Stimulated activated CD4-positive, alpha-beta T cell treated with anti-CD3 and anti-CD28 coated beads, TNF-alpha, amount 100 ng/mL, for 4 hours (primary cell): ENCODE results near the gene CTXND1.
"Not testable (repeated sequence)": the region's sequence is repeated elsewhere in the genome, so short reads cannot be mapped to it uniquely, and the experiment has no call there.

Experiments used
- DNase-seq, 3 experiments: peaks; one replicate each; pipeline ENCODE4 v3.0.0-alpha.2; 2020; ENCODE audit warnings: low read depth in 3 of 3

Gene CTXND1

DNA sequence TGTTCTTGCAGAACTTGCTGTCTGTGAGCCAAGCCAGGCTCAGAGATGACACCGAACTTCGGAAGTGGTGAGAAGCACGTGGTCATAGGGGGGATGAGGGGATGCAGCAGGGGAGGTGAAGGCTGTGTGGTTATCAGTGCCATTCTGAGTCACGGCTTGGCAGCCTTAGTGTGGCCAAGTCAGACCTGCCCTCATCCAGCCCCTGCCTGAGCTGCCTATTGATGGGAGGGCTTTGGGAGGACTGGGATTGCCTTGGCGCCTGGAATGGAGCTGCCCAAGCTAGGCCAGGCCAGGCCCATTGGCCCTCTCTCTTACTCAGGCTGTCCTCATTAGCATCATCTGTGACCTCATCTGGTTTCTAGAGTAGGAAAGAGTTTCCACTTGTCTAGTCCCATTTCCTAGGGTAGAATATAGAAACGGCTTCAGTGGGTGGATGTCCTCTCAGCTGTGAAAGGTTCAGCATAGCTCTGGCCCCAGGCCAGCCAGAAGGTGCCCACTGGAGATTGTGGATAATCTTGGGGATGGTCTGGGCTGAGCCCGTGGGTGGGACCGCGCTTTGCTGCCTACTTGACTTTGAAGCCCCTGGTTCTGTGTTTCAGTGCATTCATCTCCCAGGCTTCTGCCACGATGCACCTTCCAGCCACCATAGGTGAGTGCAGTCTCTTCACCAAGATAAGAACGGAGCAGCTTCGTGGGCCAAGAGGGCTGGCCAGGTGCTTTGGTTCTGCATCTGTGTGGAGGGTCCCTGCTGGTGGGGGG lies 92.0 kb downstream of the CTXND1 start:
- DNase-seq, result no peak

DNA sequence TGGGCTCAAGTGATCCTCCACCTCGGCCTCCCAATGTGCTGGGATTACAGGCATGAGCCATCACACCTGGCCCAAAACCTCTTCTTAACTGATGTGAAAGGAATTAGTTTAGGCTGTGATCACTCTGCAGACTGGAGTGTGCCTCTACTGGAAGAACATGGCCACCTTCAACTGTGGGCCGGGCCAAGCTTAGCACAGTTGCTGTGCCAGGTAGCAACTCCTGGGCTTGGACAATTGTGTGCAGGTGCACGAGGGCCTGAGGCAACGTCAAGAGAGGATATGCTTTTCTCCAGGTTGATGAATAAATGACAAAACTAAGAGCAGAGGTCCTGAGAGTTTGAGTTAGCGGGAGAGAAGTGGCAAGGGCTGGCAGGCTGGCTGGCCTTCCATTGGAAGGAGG lies 92.7 kb downstream of the CTXND1 start:
- no peak for DNase-seq

DNA sequence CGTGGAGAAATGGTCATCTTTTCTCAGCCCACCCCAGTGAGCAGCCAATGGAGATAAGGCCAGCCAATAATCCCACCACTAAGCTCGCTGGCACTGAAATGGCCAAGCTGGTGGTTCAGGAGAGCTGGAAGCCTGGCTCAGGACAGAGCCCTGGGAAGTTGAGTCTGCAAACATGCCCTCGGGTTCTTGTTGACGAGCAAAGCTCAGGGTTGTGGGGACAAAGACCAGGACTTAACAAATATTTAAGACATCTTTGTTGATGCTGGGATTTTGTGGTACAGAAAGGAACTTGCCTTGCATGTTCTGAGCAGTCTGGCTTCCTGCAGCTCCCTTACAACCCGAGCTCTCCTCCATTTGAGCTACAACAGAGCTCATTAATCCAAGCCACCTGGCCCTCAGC lies 94.8 kb downstream of the CTXND1 start:
- no peak for DNase-seq

DNA sequence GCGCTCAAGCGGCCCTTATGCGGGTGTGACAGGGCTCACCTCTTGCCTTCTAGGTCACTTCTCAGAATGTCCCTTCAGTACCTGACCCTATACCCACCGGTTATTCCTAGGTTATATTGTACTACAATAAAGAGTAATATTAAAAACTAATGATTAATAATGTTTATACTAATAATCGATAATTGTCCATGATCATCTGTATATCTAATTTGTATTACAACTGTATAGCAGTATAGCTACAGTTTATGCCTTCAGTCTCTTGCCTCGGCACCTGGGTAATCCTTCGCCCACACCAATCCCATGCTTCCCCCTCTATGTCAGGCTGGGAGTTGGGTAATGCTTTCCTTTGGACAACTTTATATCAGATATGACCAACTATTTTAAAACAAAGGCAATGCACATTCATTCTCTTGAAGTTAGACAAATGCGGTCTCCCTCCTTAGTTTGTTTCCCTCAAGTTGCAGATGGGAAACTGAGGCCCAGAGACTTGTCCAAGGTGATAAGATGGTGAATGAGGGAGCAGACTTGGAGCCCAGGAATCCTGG lies 95.8 kb downstream of the CTXND1 start:
- no peak for DNase-seq

DNA sequence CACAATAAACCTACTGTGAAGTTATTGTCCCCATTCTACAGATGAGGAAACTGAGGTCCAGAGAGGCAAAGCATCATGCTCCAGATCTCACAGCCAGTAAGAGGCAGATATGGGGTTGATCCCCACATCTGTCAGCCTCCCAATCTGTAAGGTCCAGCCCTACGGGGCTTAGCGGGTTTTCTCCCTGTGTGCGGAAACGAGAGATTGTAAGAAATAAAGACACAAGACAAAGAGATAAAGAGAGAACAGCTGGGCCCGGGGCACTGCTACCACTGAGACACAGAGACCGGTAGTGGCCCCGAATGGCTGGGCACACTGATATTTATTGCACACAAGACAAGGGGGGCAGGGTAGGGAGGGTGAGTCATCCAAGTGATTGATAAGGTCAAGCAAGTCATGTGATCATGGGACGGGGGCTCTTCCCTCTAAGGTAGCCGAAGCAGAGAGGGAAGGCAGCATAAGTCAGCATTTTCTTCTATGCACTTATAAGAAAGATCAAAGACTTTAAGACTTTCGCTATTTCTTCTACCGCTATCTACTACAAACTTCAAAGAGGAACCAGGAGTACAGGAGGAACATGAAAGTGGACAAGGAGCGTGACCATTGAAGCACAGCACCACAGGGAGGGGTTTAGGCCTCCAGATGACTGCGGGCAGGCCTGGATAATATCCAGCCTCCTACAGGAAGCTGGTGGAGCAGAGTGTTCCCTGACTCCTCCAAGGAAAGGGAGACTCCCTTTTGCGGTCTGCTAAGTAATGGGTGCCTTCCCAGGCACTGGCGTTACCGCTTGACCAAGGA lies 96.4 kb downstream of the CTXND1 start:
- DNase-seq, result not testable (repeated sequence)

DNA sequence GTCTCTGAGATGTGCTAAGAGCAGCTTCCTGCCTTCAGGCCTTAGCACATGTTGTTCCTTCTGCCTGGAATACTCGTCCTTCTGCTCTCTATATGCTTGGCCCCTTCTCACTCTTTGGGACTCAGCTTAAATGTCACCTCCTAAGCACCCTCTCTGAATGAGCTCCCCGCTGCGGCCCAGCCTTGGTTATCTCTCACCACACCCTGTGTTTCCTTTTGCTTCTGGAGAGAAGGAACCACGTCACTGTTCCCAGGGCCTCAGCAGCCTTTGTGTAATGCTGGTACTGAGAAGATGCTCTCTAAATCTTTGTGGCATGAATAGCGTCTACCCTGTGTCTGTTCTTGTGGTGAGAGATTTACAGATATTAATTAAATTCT lies 97.0 kb downstream of the CTXND1 start:
- DNase-seq, result no peak

DNA sequence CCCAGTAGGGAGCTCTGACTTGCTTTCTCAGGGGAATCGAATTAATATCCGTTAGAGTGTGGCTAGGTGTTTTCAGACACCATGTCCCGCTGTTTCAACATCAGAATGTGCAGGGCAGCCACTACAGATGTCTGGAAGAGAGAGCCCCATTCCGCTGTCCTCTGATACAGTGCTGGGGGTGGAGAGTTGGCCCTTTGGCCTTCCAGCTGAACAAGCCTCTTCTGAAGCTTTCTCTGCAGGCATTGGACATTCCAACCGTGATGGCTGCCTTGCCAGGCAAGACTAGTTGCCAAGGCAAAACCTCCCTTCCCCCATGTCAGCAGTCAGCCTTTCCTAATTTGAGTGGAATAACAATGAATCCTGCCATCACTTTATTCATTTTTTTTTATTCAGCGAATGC lies 97.7 kb downstream of the CTXND1 start:
- no peak for DNase-seq

DNA sequence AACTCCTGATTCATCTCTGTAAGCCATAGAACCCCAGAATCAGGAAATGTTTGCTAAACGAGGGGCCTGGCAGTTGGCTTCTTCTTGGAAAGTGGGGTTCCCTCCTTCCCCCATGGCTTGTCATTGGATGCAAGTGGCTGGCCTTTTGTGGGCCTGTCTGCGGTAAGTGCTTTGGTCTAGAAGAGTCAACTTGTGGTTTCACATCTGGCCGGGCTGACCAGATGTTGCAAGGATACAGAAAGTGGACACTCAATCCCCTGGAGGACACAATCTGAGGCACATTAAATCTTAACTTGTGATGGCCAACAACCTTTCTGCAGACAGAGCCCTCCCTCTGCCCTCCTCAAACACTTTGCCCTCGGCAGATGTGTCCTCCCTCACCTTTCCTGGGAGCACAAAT lies 98.1 kb downstream of the CTXND1 start:
- no peak for DNase-seq

DNA sequence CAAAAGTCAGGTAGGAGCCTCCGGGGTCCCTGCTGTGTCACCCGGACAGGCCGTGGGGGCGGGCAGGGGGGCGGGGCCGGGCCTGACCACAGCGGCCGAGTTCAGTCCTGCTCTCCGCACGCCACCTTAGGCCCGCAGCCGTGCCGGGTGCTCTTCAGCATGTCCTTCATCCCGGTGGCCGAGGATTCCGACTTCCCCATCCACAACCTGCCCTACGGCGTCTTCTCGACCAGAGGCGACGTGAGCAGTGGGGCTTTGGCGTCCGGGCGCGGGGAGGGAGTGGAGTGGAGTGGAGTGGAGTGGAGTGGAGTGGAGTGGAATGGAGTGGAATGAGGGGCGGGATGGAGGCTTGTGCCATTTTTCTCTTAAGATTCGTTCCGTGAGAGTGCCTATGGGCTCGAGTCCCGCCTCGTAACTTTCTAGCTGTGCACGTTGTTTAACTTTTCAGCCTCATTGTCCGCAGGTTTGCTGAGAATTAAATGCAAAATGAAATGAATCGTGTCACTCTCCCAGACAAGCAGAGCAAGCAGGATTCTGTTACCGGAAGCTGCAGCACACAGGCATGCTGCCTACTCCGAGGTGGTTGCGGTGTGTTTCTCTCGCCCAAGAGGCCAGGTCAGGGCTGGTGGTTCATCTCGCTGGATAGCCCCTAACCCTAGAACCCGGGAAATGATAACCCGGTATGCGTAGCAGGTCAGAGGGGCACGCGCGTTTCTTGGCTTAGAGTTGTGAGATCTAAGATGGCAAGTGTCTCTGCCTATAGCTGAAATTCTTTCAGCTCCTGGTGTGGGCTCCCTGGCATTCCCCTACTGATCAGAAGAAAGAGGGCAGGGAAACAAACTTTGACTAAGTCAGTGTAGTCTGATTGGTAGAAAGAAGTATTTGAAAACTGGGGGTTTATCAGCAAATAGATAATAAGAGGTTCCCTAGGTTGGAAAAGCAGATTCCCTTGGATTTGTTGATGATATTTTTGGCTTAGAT lies 98.8 kb downstream of the CTXND1 start, which contains the start of gene FAH:
FAH (plus strand) TSS at position 104 of the 981 bp plus-strand sequence; CDS start at position 160, 56 bp downstream.
- DNase-seq, result peak in 1 of 3 experiments; percentile 12

DNA sequence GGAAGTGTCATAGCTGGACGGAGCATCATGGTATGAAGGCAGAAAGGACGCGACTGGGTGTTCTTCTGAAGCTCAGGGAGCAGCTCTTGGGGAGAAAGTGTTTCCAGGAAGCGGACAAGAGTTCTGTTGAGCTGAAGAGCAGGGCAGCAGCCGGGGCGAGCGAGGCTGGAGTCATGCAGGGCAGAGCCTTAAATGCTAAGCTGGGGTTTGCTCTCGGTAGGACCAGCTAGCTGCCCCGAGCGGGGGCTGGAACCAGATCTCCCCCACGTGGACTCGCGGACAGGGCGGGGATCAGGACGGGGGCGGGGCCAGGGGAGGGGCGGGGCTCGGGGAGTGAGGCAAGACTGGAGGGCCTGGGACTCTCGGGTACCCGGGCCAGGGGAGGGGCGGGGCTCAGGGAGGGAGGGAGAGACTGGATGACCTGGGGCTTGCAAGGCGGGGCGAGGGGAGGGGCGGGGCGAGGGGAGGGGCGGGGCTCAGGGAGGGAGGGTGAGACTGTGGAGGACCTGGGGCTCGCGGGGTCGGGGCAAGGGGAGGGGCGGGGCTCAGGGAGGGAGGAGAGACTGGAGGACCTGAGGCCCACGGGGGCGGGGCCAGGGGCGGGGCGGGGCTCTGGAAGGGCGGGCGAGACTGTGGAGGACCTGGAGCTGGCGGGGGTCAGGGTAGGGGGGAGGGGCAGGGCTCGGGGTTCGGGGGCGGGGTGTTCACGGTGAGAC lies 99.7 kb downstream of the CTXND1 start:
- peak; percentile 76 to 83 (median 81) for DNase-seq

DNA sequence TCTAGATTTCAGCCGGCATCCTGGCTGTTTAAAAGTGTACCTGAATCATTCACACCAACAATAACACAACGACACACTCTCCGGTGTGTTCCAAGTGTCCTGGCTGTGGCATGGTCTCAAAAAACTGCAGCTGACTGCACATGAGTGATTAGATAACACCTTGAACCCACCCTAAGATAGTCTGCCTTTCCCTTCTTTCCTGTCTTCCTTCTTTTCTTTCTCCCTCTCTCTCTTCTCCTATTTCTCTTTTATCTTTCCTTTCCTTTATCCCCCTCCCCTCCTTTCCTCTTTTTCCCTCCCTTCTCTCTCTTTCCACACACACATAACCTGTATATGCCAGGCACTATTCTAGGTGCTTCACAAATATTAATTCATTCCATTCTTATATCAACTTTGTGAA lies 100.4 kb downstream of the CTXND1 start:
- DNase-seq, result no peak

DNA sequence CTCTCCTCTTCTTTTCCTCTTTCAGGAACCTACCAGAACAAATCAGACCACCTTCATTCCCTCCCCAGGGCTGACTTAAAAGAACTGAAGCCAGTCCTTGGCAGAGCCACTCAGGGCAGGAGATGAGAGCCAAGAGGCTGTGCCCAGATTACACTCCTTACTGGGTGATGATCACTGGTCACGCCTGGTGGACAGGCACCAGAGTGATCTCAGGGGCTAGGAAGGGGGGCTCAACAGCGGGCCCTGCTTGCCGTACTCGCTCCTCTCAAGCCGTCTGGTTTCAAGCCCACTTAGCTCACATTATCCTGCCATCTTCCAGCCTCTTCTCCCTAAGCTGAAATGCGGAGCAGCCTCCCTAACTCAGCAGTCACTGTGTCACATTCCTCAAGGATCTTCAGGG lies 100.9 kb downstream of the CTXND1 start:
- no peak for DNase-seq
